ENCODE measurements around the gene ARIH1. TPM values are rescaled to one million over a fixed set of nuclear protein-coding genes. Genes with fewer than 3 reads are reported as not detected.
"Not testable (repeated sequence)": the region's sequence is repeated elsewhere in the genome, so short reads cannot be mapped to it uniquely, and the experiment has no call there.

The ARIH1 gene, protein sequence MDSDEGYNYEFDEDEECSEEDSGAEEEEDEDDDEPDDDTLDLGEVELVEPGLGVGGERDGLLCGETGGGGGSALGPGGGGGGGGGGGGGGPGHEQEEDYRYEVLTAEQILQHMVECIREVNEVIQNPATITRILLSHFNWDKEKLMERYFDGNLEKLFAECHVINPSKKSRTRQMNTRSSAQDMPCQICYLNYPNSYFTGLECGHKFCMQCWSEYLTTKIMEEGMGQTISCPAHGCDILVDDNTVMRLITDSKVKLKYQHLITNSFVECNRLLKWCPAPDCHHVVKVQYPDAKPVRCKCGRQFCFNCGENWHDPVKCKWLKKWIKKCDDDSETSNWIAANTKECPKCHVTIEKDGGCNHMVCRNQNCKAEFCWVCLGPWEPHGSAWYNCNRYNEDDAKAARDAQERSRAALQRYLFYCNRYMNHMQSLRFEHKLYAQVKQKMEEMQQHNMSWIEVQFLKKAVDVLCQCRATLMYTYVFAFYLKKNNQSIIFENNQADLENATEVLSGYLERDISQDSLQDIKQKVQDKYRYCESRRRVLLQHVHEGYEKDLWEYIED
- polyA plus RNA-seq (2011; rRNA removed) = 85.8 and 90.4 TPM in 2 replicates
- polyA minus RNA-seq (2011; rRNA and poly(A)+ RNA removed) = 142 and 165 TPM in 2 replicates

DNA sequence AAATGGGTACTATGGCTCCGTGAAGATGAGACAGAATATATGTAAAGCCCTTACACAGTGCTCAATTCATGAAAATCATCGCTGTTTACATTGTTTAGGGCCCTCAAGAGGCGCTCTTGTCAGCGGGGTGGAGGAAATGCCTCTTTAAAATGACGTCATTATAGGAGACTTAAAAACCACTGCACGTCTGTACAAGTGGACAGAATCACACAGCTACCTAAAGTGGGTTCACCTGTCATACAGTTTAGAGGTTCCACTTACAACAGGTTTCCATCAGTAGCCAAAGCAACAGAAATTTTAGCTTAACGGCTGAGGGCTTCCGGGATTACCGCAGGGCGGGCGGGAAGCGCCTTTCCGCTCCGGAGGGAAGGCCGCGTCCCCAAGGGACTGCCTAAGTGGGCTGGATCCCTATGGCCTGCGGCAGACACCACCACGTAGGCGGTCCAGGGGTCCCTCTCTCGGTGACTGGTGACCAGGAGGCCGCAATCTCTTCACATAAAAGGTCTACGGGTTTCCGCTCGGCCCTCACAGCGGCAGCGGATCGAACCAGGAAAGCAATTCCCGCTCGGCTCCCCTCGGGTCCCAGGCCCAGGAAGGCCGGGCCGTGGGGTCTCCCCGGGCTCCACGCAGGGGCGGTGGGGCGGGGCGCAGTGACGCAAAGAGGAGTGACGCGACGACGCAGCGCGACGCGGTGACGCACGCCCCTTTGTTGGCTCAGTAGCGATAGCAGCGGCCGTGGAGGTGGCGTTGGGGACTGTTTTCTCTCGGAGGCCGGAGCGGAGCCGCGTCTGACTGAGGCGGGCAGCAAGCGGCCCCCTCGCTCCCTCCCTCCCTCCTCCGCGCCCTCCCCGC is at the start of gene ARIH1:
Gene ARIH1 (plus strand): TSS at position 717 of the 852 bp plus-strand sequence. CDS start 310 bp downstream, outside the sequence.
- peak; percentile 86 for DNase-seq (ENCODE audit: low read depth, low spot score)
- H3K27ac ChIP-seq (ENCODE audit: low read depth, low read length) = peak within 1 kb of the TSS; percentile 100
- TF ChIP-seq CTCF (IDR thresholded peaks at IDR 0.05; ENCODE audit: low read depth, low read length) = peak; percentile 56
- POLR2A ChIA-PET = interaction anchor here (0.6 to 1.5 kb wide), 5 partner anchors 10 to 262 kb away, joined by 4 to 9 read pairs (median 4); partner anchors contain the start of gene HEXA
- H3K9me3 ChIP-seq (ENCODE audit: control insufficient read depth, insufficient read depth, low read length) = 0 out of 2 replicates have a peak, but pooled peaks cover 2% of the 10 kb centered on the region
- no peaks in the 10 kb centered on the region for H3K27me3 ChIP-seq (ENCODE audit: control insufficient read depth, insufficient read depth, low read length)
- H3K4me3 ChIP-seq (ENCODE audit: low read depth, low read length) = peak within 1 kb of the TSS; percentile 91
- CTCF ChIA-PET = interaction anchor here (0.9 to 1.5 kb wide), 9 partner anchors 9 to 247 kb away, joined by 3 to 10 read pairs (median 3); no protein-coding TSS in a partner anchor

DNA sequence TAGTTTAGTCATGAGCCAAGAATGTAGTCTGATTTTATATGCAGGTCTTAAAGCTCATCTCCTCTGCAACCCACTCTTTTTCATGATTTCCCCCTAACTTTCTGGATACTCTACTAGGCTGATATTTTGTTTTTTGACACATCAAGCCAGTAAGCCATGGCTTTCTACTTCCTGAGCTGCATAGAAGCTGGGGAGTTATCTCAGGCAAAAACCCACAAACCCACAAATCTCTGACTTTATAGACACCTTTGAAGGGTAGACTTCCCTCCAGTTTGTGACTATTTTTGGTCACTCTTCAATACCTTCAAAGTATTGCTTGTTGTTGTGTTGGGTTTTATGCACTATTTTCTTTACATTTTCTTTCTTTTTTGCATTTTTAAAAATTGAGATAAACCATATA is 47.4 kb upstream of the ARIH1 start:
- DNase-seq (ENCODE audit: low read depth, low spot score) = no peak
- TF ChIP-seq CTCF (IDR thresholded peaks at IDR 0.05; ENCODE audit: low read depth, low read length) = no peak
- ChIA-PET CTCF (no interaction called here), POLR2A (no interaction called here)
- H3K4me3 ChIP-seq (ENCODE audit: low read depth, low read length) = no peak overlapping the region
- no peaks in the 10 kb centered on the region for H3K27me3 ChIP-seq (ENCODE audit: control insufficient read depth, insufficient read depth, low read length)
- no peaks in the 10 kb centered on the region for H3K9me3 ChIP-seq (ENCODE audit: control insufficient read depth, insufficient read depth, low read length)
- H3K27ac ChIP-seq (ENCODE audit: low read depth, low read length) = no peak overlapping the region

DNA sequence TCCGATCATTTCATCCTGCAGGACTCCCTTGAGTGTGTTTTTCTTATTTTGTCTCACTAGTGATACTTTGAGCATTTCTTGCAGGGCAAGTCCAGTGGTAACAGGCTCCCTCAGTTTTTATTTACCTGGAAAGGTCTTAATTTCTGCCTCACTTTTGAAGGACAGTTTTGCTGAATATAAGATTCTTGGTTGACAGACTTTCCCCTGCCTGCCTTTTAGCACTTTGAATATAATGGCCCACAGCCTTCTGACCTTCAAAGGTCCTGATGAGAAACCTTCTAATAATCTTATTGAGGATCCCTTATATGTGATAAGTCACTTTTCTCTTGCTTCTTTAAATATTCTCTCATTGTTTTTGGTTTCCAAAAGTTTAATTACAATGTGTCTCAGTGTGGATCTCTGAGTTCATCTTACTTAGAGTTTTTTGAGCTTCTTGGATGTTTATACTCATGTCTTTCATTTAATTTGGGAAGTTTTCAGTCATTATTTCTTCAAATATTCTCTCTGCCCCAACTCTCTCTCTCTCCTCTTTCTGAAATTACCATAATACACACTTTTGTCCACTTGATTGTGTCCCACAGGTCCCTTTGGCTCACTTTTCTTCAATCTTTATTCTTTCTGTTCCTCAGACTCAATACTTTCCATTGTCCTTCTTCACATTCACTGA is 36.3 kb upstream of the ARIH1 start:
- Histone ChIP-seq H3K9me3 (ENCODE audit: control insufficient read depth, insufficient read depth, low read length) (peaks cover 3% of the 10 kb centered on the region), H3K27me3 (ENCODE audit: control insufficient read depth, insufficient read depth, low read length) (no peaks in the 10 kb centered on the region), H3K4me3 (ENCODE audit: low read depth, low read length) (no peak overlapping the region), H3K27ac (ENCODE audit: low read depth, low read length) (no peak overlapping the region)
- DNase-seq (ENCODE audit: low read depth, low spot score) = no peak
- ChIA-PET CTCF (no interaction called here), POLR2A (no interaction called here)
- TF ChIP-seq CTCF (IDR thresholded peaks at IDR 0.05; ENCODE audit: low read depth, low read length) = no peak

DNA sequence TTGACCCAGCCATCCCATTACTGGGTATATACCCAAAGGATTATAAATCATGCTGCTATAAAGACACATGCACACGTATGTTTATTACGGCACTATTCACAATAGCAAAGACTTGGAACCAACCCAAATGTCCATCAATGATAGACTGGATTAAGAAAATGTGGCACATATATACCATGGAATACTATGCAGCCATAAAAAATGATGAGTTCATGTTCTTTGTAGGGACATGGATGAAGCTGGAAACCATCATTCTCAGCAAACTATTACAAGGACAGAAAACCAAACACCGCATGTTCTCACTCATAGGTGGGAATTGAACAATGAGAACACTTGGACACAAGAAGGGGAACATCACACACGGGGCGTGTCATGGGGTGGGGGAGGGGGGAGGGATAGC is 31.3 kb upstream of the ARIH1 start:
- H3K9me3 ChIP-seq (ENCODE audit: control insufficient read depth, insufficient read depth, low read length); H3K27ac ChIP-seq (ENCODE audit: low read depth, low read length); POLR2A ChIA-PET; H3K27me3 ChIP-seq (ENCODE audit: control insufficient read depth, insufficient read depth, low read length); H3K4me3 ChIP-seq (ENCODE audit: low read depth, low read length); DNase-seq (ENCODE audit: low read depth, low spot score); CTCF ChIA-PET: not testable (repeated sequence)

- POLR2A ChIA-PET = no interaction called here
- Histone ChIP-seq H3K27ac (ENCODE audit: low read depth, low read length) (no peak overlapping the region), H3K27me3 (ENCODE audit: control insufficient read depth, insufficient read depth, low read length) (no peaks in the 10 kb centered on the region), H3K9me3 (ENCODE audit: control insufficient read depth, insufficient read depth, low read length) (no peaks in the 10 kb centered on the region), H3K4me3 (ENCODE audit: low read depth, low read length) (no peak overlapping the region)
- no peak for TF ChIP-seq CTCF (IDR thresholded peaks at IDR 0.05; ENCODE audit: low read depth, low read length)
- no peak for DNase-seq (ENCODE audit: low read depth, low spot score)
- CTCF ChIA-PET = no interaction called here
Measured at GRCh38 chr15:72445426-72445825, 28.7 kb upstream of the ARIH1 start.

Data from AG04450 (cell line).